Measurements from ENCODE around the gene CYGB. TPM values are rescaled to one million over a fixed set of nuclear protein-coding genes. Genes with fewer than 3 reads are reported as not detected.

The CYGB gene
- total and polyA plus RNA-seq, 2 of the 13 experiments (the other 11 are each of a cell fraction or from before 2014, with no cell fraction given): 18.9 to 27.1 TPM

GRCh38 chr17:76550712-76551615 is 13.5 kb upstream of the CYGB start (continued):
- no peak for TF ChIP-seq SRSF4 (IDR thresholded peaks at IDR 0.05; ENCODE audit: low read depth, low read length, poor library complexity, severe bottlenecking)
- TF ChIP-seq RERE (CRISPR knock-in tag; IDR thresholded peaks at IDR 0.05; ENCODE audit: low read depth): peak; percentile 35
- peak; percentile 50; the same call in 1 of the 2 replicates for TF ChIP-seq TFDP2 (CRISPR knock-in tag; IDR thresholded peaks at IDR 0.05)
- TF ChIP-seq SIN3B (IDR thresholded peaks at IDR 0.05; ENCODE audit: low read length): no peak
- TF ChIP-seq NCOA5 (CRISPR knock-in tag; IDR thresholded peaks at IDR 0.05): 0 out of 2 replicates have a peak, but pooled peaks have one; percentile 51
- TF ChIP-seq ZMYM3 (CRISPR knock-in tag; IDR thresholded peaks at IDR 0.05): peak; percentile 57
- TF ChIP-seq TEAD3 (CRISPR knock-in tag; optimal IDR thresholded peaks at IDR 0.05; ENCODE audit: borderline replicate concordance): peak; percentile 95
- TF ChIP-seq ZMYM4 (CRISPR knock-in tag; IDR thresholded peaks at IDR 0.05): peak; percentile 58
- 0 out of 2 replicates have a peak, but pooled peaks have one; percentile 49 for TF ChIP-seq ARID4A (CRISPR knock-in tag; IDR thresholded peaks at IDR 0.05; ENCODE audit: borderline replicate concordance)
- TF ChIP-seq ZNF564 (CRISPR knock-in tag; IDR thresholded peaks at IDR 0.05): no peak
- peak; percentile 73 for TF ChIP-seq RARA (CRISPR knock-in tag; IDR thresholded peaks at IDR 0.05)
- peak; percentile 38; the same call in 1 of the 2 replicates for TF ChIP-seq PHF20 (CRISPR knock-in tag; IDR thresholded peaks at IDR 0.05)
- TF ChIP-seq ZNF570 (CRISPR knock-in tag; IDR thresholded peaks at IDR 0.05; ENCODE audit: borderline replicate concordance): 0 out of 2 replicates have a peak, but pooled peaks have one; percentile 36
- peak; percentile 41; the same call in 1 of the 2 replicates for TF ChIP-seq ZNF362 (CRISPR knock-in tag; IDR thresholded peaks at IDR 0.05; ENCODE audit: borderline replicate concordance)
- TF ChIP-seq HIVEP1 (CRISPR knock-in tag; IDR thresholded peaks at IDR 0.05): no peak
